Airway epithelial cell (primary cell): ENCODE data around the gene HLA-E. TPM values are rescaled to one million over a fixed set of nuclear protein-coding genes. Genes with fewer than 3 reads are reported as not detected.

Experiments
- total RNA-seq: library from RNA; depleted of rRNA; stranded (reverse); fragments of >200 nt; gene quantifications from 2 replicates; pipeline ENCODE4 v1.2.3, GENCODE V29; 2015

HLA-E gene
- 130 and 131 TPM in 2 replicates for total RNA-seq

GRCh38 chr6:30489081-30490025, at the start of gene HLA-E:
Gene HLA-E, plus strand, starts transcription at chr6:30489509. Its CDS starts 23 bp downstream, at chr6:30489532.

Other genes starting within 250 kb of the HLA-E start
- 11.7 and 12.5 TPM in 2 replicates for gene TRIM39, start 162.6 kb upstream of the HLA-E start, total RNA-seq
- gene RPP21, start 144.4 kb upstream of the HLA-E start, total RNA-seq, result 97.3 and 106 TPM in 2 replicates
- 36.1 and 49.5 TPM in 2 replicates for gene GNL1, start 67.0 kb downstream of the HLA-E start, total RNA-seq
- 2.9 and 8.5 TPM in 2 replicates for gene PRR3, start 67.8 kb downstream of the HLA-E start, total RNA-seq
- gene ABCF1, start 81.9 kb downstream of the HLA-E start, total RNA-seq, result 43.1 and 44.7 TPM in 2 replicates
- 16.3 and 29.3 TPM in 2 replicates for gene PPP1R10, start 127.7 kb downstream of the HLA-E start, total RNA-seq
- 46.5 and 60.3 TPM in 2 replicates for gene MRPS18B, start 128.3 kb downstream of the HLA-E start, total RNA-seq
- 4.6 and 5.3 TPM in 2 replicates for gene ATAT1, start 137.4 kb downstream of the HLA-E start, total RNA-seq
- gene C6orf136, start 157.6 kb downstream of the HLA-E start, total RNA-seq, result 10.2 and 10.6 TPM in 2 replicates
- 25.9 and 36.0 TPM in 2 replicates for gene DHX16, start 183.5 kb downstream of the HLA-E start, total RNA-seq
- gene PPP1R18, start 197.1 kb downstream of the HLA-E start, total RNA-seq, result 34.1 and 44.7 TPM in 2 replicates
- gene NRM, start 201.5 kb downstream of the HLA-E start, total RNA-seq, result 7.4 and 13.3 TPM in 2 replicates
- gene MDC1, start 227.8 kb downstream of the HLA-E start, total RNA-seq, result 13.8 and 15.9 TPM in 2 replicates
- gene TUBB, start 230.8 kb downstream of the HLA-E start, total RNA-seq, result 601 and 896 TPM in 2 replicates